Measurements from ENCODE around the gene ZNF500. TPM values are rescaled to one million over a fixed set of nuclear protein-coding genes. Genes with fewer than 3 reads are reported as not detected.

Gene ZNF500
- total and polyA plus RNA-seq, 2 of the 4 experiments (the other 2 are of a cell fraction) = 4.5 to 5.9 TPM

- no peak overlapping the region for H2BK15ac ChIP-seq (ENCODE audit: low read depth, low read length)
- intact Hi-C loops (cut with micrococcal nuclease) (no loop called here), dilution Hi-C loops (cut with HindIII; ENCODE audit: low sequenced_read_pairs, unreplicated experiment) (no loop called here), in situ Hi-C loops (cut with MboI; ENCODE audit: low sequenced_read_pairs) (no loop called here)
- no peak overlapping the region for H3K23ac ChIP-seq (ENCODE audit: low read depth, low read length)
- H2AK9ac ChIP-seq (replicated peaks; ENCODE audit: low read depth, low read length, poor library complexity) = no peak overlapping the region
- H3K56ac ChIP-seq (ENCODE audit: extremely low read depth, insufficient read depth, low read length) = no peak overlapping the region
- no peak overlapping the region for H3K4me2 ChIP-seq (ENCODE audit: low read depth, low read length)
- BruUV-seq (replicated peaks) = no TSS peak
- no peak overlapping the region for H4K8ac ChIP-seq (ENCODE audit: low read depth in 2 of 2, low read length in 2 of 2)
- TF ChIP-seq SMC3 (IDR thresholded peaks at IDR 0.05; ENCODE audit: low read depth, low read length) (no peak), NFE2L2 (IDR thresholded peaks at IDR 0.05; ENCODE audit: low read depth, low read length) (no peak), RFX5 (IDR thresholded peaks at IDR 0.05; ENCODE audit: low read depth, low read length) (no peak), RCOR1 (IDR thresholded peaks at IDR 0.05; ENCODE audit: insufficient replicate concordance, low read length) (no peak)
- H3K18ac ChIP-seq (ENCODE audit: low read depth, low read length) = no peak overlapping the region
- H4K91ac ChIP-seq (ENCODE audit: insufficient read depth, low read depth, low read length) = no peak overlapping the region
- H4K20me1 ChIP-seq (ENCODE audit: insufficient read depth, low read length) = peaks cover 10% of the 10 kb centered on the region; the same call in 1 of the 2 replicates
- H2BK5ac ChIP-seq (ENCODE audit: low read depth, low read length, poor library complexity, severe bottlenecking) = no peak overlapping the region
- no peaks in the 10 kb centered on the region for H3K9me3 ChIP-seq (ENCODE audit: control insufficient read depth, insufficient read depth, low read length)
- WGBS, 2 experiments (ENCODE audit: extremely low coverage in 2 of 2, insufficient read length in 1 of 2) = 94% methylated on average over 15 of the region's 18 CpGs; no CpG with 5 or more reads in 1 of the 2 experiments
- H3K4me1 ChIP-seq (ENCODE audit: control insufficient read depth, insufficient read depth, low read length) = no peaks in the 10 kb centered on the region
- H4K5ac ChIP-seq (ENCODE audit: low read depth, low read length) = no peak overlapping the region
- H2BK120ac ChIP-seq (ENCODE audit: low read depth, low read length) = no peak overlapping the region
- ChIA-PET CTCF (no interaction called here), POLR2A (ENCODE audit: unreplicated experiment) (no interaction called here)
- peaks cover 29% of the 10 kb centered on the region for H3K36me3 ChIP-seq (ENCODE audit: control insufficient read depth, insufficient read depth, low read length)
- peaks cover 3 to 24% of the 10 kb centered on the region in 2 experiments; a peak in 3 of 4 replicates for H3K79me1 ChIP-seq (ENCODE audit: low read depth in 1 of 2, low read length in 2 of 2)
- no peak overlapping the region for H3K4ac ChIP-seq (ENCODE audit: low read depth, low read length)
- no peak overlapping the region for H3K9ac ChIP-seq (ENCODE audit: low read depth, low read length)
- no peak overlapping the region for H2AFZ ChIP-seq (replicated peaks; ENCODE audit: low read length, poor library complexity)
- H3K9me1 ChIP-seq (ENCODE audit: insufficient read depth, low read length) = peaks cover 3% of the 10 kb centered on the region; the same call in 1 of the 2 replicates
- no peak overlapping the region for H3K14ac ChIP-seq (replicated peaks; ENCODE audit: low read depth, low read length)
- H3K4me3 ChIP-seq (ENCODE audit: insufficient read depth, low read depth, low read length) = no peak overlapping the region
- no peak overlapping the region for H2BK20ac ChIP-seq (ENCODE audit: low read depth, low read length)
- H3K27me3 ChIP-seq (ENCODE audit: control insufficient read depth, insufficient read depth, low read length) = no peaks in the 10 kb centered on the region
- no peak for DNase-seq
- no peak for ATAC-seq (ENCODE audit: low read depth)
- no peak overlapping the region for H2AK5ac ChIP-seq (ENCODE audit: low read depth, low read length)
- H3K27ac ChIP-seq (ENCODE audit: insufficient read depth, low read length) = no peak overlapping the region
These were observed 53.1 kb downstream of the ZNF500 start for GRCh38 chr16:4713663-4714501.
